Loucy (cell line): Measurements from ENCODE around the gene SYT1.

Source experiments
- H2AFZ ChIP-seq: fragments of 200-600 bp; sonication (generic); 2 replicates; pipeline ENCODE4 v1.6.0; 2016; ENCODE audit warnings: antibody characterized with exemption, mild to moderate bottlenecking, low read length, moderate library complexity
- H3F3A ChIP-seq: fragments of 200-600 bp; 2 replicates; pipeline ENCODE4 v1.6.0; 2016; ENCODE audit warnings: antibody characterized with exemption, low read depth, mild to moderate bottlenecking
- H3K27me3 ChIP-seq: fragments of 200-600 bp; sonication (generic); 2 replicates; pipeline ENCODE4 v1.6.1; 2014; ENCODE audit warnings: low read length, mild to moderate bottlenecking; ENCODE audit not compliant: insufficient read depth, poor library complexity, severe bottlenecking
- H3K36me3 ChIP-seq: fragments of 200-600 bp; sonication (generic); 2 replicates; pipeline ENCODE4 v1.6.1; 2016; ENCODE audit warnings: low read length; ENCODE audit not compliant: insufficient read depth
- H3K4me1 ChIP-seq: fragments of 200-600 bp; sonication (generic); 2 replicates; pipeline ENCODE4 v1.5.1; 2014; ENCODE audit warnings: low read length, mild to moderate bottlenecking; ENCODE audit not compliant: insufficient read depth, poor library complexity, severe bottlenecking
- H3K4me2 ChIP-seq: fragments of 200-600 bp; sonication (generic); 2 replicates; pipeline ENCODE4 v1.6.0; 2014; ENCODE audit warnings: antibody characterized with exemption, low read length, low read depth, mild to moderate bottlenecking; ENCODE audit not compliant: poor library complexity, severe bottlenecking
- H3K4me3 ChIP-seq: fragments of 200-600 bp; sonication (generic); 2 replicates; pipeline ENCODE4 v1.5.1; 2014; ENCODE audit warnings: low read length, mild to moderate bottlenecking, mixed read lengths; ENCODE audit not compliant: poor library complexity, severe bottlenecking
- H3K79me2 ChIP-seq: fragments of 200-600 bp; sonication (generic); 2 replicates; pipeline ENCODE4 v1.6.1; 2014; ENCODE audit warnings: low read length; ENCODE audit not compliant: insufficient read depth
- H3K9ac ChIP-seq: fragments of 200-600 bp; sonication (generic); 2 replicates; pipeline ENCODE4 v1.6.0; 2014; ENCODE audit warnings: mild to moderate bottlenecking, low read depth, low read length, moderate library complexity; ENCODE audit not compliant: poor library complexity, severe bottlenecking
- H3K9me2 ChIP-seq: fragments of 200-600 bp; sonication (generic); replicated peaks from 2 replicates; pipeline ENCODE4 v1.6.1; 2016; ENCODE audit warnings: low read depth, low read length, mixed read lengths
- H3K9me3 ChIP-seq: fragments of 200-600 bp; sonication (generic); 2 replicates; pipeline ENCODE4 v1.6.1; 2014; ENCODE audit warnings: mild to moderate bottlenecking, antibody characterized with exemption, low read length, low read depth; ENCODE audit not compliant: insufficient read depth
- H4K20me1 ChIP-seq: fragments of 200-600 bp; sonication (generic); 2 replicates; pipeline ENCODE4 v1.6.0; 2014; ENCODE audit warnings: antibody characterized with exemption, low read length, mild to moderate bottlenecking; ENCODE audit not compliant: insufficient read depth, poor library complexity, severe bottlenecking
- CTCF ChIP-seq: fragments of 200-600 bp; sonication (generic); conservative IDR thresholded peaks from 2 replicates; pipeline ENCODE4 v1.5.1; 2014; ENCODE audit warnings: mild to moderate bottlenecking, antibody characterized with exemption, low read length
- EZH2phosphoT487 ChIP-seq: fragments of 200-600 bp; IDR thresholded peaks from 2 replicates; pipeline ENCODE4 v1.6.1; 2018; ENCODE audit warnings: antibody characterized with exemption, mild to moderate bottlenecking, moderate library complexity, borderline replicate concordance

SYT1 gene

GRCh38 chr12:79006306-79006705 is 141.7 kb downstream of the SYT1 start:
- no peak overlapping the region for H3K4me2 ChIP-seq
- TF ChIP-seq CTCF (no peak; the same call in 1 of the 2 replicates), EZH2phosphoT487 (no peak)
- H3K9me2 ChIP-seq = no peaks in the 10 kb centered on the region
- H3F3A ChIP-seq = no peaks in the 10 kb centered on the region
- H3K9ac ChIP-seq = no peak overlapping the region
- H3K4me1 ChIP-seq = no peaks in the 10 kb centered on the region
- no peaks in the 10 kb centered on the region for H3K36me3 ChIP-seq
- no peaks in the 10 kb centered on the region for H3K79me2 ChIP-seq
- no peaks in the 10 kb centered on the region for H4K20me1 ChIP-seq
- H3K4me3 ChIP-seq = no peak overlapping the region
- H3K9me3 ChIP-seq = no peaks in the 10 kb centered on the region
- no peaks in the 10 kb centered on the region for H3K27me3 ChIP-seq
- H2AFZ ChIP-seq = no peak overlapping the region

- no peaks in the 10 kb centered on the region for H3K9me3 ChIP-seq
- H3K4me1 ChIP-seq = no peaks in the 10 kb centered on the region
- no peak overlapping the region for H3K9ac ChIP-seq
- no peaks in the 10 kb centered on the region for H3K36me3 ChIP-seq
- H4K20me1 ChIP-seq = no peaks in the 10 kb centered on the region
- no peak overlapping the region for H2AFZ ChIP-seq
- H3K27me3 ChIP-seq = no peaks in the 10 kb centered on the region
- H3F3A ChIP-seq = no peaks in the 10 kb centered on the region
- H3K79me2 ChIP-seq = no peaks in the 10 kb centered on the region
- TF ChIP-seq EZH2phosphoT487 (no peak), CTCF (no peak)
- no peak overlapping the region for H3K4me3 ChIP-seq
- H3K9me2 ChIP-seq = no peaks in the 10 kb centered on the region
- H3K4me2 ChIP-seq = no peak overlapping the region
Measured at GRCh38 chr12:79008591-79008990, 144.0 kb downstream of the SYT1 start.

GRCh38 chr12:79012636-79013035 is 148.1 kb downstream of the SYT1 start:
- Histone ChIP-seq H3K4me3 (no peak overlapping the region), H3K36me3 (no peaks in the 10 kb centered on the region), H3K4me1 (no peaks in the 10 kb centered on the region), H3K27me3 (no peaks in the 10 kb centered on the region), H3K9me3 (no peaks in the 10 kb centered on the region), H3F3A (no peaks in the 10 kb centered on the region), H3K9me2 (no peaks in the 10 kb centered on the region), H3K4me2 (no peak overlapping the region), H4K20me1 (no peaks in the 10 kb centered on the region), H3K9ac (no peak overlapping the region), H2AFZ (no peak overlapping the region), H3K79me2 (no peaks in the 10 kb centered on the region)
- TF ChIP-seq EZH2phosphoT487 (no peak), CTCF (no peak)
